Measurements from ENCODE around the gene SH3TC2. TPM values are rescaled to one million over a fixed set of nuclear protein-coding genes. Genes with fewer than 3 reads are reported as not detected.

Gene SH3TC2
- total RNA-seq, 4 donors from 2014 or later = 0.10 to 0.41 (median 0.20) TPM; not detected in 1

- in situ Hi-C loops (cut with MboI; ENCODE audit: low sequenced_read_pairs in 4 of 4) = loop anchor here in 3 of 4 donors (25.0 kb wide), 1 partner anchor 607 kb away; no protein-coding TSS in a partner anchor
- Histone ChIP-seq H3K36me3 (no peaks in the 10 kb centered on the region), H3K9me3 (no peaks in the 10 kb centered on the region), H3K4me1 (peaks cover 0 to 3% of the 10 kb centered on the region in 2 donors), H3K27ac (no peak overlapping the region), H3K27me3 (no peaks in the 10 kb centered on the region), H3K4me3 (no peak overlapping the region)
- TF ChIP-seq CTCF (IDR thresholded peaks at IDR 0.05 in 4 of 5, conservative IDR thresholded peaks at IDR 0.05 in 1 of 5) (no peak), POLR2A (IDR thresholded peaks at IDR 0.05) (no peak)
- intact Hi-C loops (cut with DNase I; ENCODE audit: low total_unique reads) = no loop called here
- ATAC-seq = no peak
- no peak for DNase-seq
Observed at GRCh38 chr5:149044453-149045088, 18.3 kb downstream of the SH3TC2 start.

GRCh38 chr5:149043641-149044040, 19.2 kb downstream of the SH3TC2 start:
- no peak overlapping the region for H3K4me3 ChIP-seq

DNA sequence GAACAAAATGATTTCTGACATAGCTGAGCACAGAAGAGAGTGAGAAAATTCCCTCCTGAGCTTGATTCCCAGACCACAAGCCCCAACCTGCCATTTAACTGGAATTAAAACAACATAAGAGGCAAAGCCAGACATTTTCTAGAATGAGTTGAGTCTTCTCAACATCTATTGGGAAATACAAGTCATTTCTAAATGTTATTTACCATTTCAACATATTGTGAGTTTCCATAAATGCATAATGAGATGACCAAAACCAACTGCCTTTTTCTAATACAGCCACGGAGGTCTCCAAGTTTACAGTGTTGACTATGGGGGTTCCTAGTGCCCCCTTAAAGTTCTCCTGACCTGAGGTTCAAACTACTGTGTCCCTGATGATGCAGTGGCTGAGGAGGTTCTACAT, 20.0 kb downstream of the SH3TC2 start:
- intact Hi-C loops (cut with DNase I; ENCODE audit: low total_unique reads) = no loop called here
- TF ChIP-seq POLR2A (IDR thresholded peaks at IDR 0.05) = no peak
- TF ChIP-seq CTCF (IDR thresholded peaks at IDR 0.05 in 4 of 5, conservative IDR thresholded peaks at IDR 0.05 in 1 of 5) = no peak
- Histone ChIP-seq H3K27me3 (no peaks in the 10 kb centered on the region), H3K36me3 (no peaks in the 10 kb centered on the region), H3K27ac (no peak overlapping the region), H3K4me3 (no peak overlapping the region), H3K4me1 (peaks cover 0 to 12% of the 10 kb centered on the region in 2 donors), H3K9me3 (no peaks in the 10 kb centered on the region)
- in situ Hi-C loops (cut with MboI; ENCODE audit: low sequenced_read_pairs in 4 of 4) = loop anchor here in 3 of 4 donors (25.0 kb wide), 1 partner anchor 606 kb away; no protein-coding TSS in a partner anchor
- no peak for DNase-seq
- no peak for ATAC-seq

More at GRCh38 chr5:149043641-149044040, 19.2 kb downstream of the SH3TC2 start:
- intact Hi-C loops (cut with DNase I; ENCODE audit: low total_unique reads) (no loop called here), in situ Hi-C loops (cut with MboI; ENCODE audit: low sequenced_read_pairs in 4 of 4) (loop anchor here in 3 of 4 donors (25.0 kb wide), 1 partner anchor 606 kb away; no protein-coding TSS in a partner anchor)
- H3K27ac ChIP-seq = no peak overlapping the region
- no peak for TF ChIP-seq POLR2A (IDR thresholded peaks at IDR 0.05)
- TF ChIP-seq CTCF (IDR thresholded peaks at IDR 0.05 in 4 of 5, conservative IDR thresholded peaks at IDR 0.05 in 1 of 5) = no peak
- no peak for ATAC-seq
- DNase-seq = no peak
- no peaks in the 10 kb centered on the region for H3K9me3 ChIP-seq
- peaks cover 0 to 10% of the 10 kb centered on the region in 2 donors for H3K4me1 ChIP-seq
- no peaks in the 10 kb centered on the region for H3K36me3 ChIP-seq
- H3K27me3 ChIP-seq = no peaks in the 10 kb centered on the region

DNA sequence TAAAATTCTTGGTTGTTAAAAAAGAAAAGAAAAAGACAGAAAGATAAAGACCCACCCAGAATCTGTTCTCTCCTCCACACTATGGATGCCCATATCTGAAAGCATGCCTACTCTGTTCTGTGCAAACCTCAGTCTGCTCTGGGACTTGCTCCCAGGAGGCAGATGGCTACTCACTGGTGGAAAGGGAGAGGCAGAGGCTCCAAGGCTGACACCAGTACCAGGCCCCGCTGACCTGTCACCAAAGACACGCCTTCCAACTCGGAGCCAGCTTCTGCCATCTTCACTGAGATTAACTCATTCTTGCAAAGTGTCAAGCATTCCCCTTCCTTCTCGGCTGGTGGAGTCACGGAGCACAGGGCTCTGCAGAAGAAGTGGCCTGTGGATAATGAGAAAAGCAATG, 21.6 kb downstream of the SH3TC2 start:
- Histone ChIP-seq H3K4me3 (no peak overlapping the region), H3K4me1 (peaks cover 0 to 12% of the 10 kb centered on the region in 2 donors), H3K9me3 (no peaks in the 10 kb centered on the region), H3K27ac (peak overlapping the region in 1 of 4 donors; percentile 44), H3K27me3 (no peaks in the 10 kb centered on the region), H3K36me3 (no peaks in the 10 kb centered on the region)
- DNase-seq (no peak), ATAC-seq (no peak)
- TF ChIP-seq CTCF (IDR thresholded peaks at IDR 0.05 in 4 of 5, conservative IDR thresholded peaks at IDR 0.05 in 1 of 5) = no peak
- TF ChIP-seq POLR2A (IDR thresholded peaks at IDR 0.05) = no peak
- in situ Hi-C loops (cut with MboI; ENCODE audit: low sequenced_read_pairs in 4 of 4) (loop anchor here in 3 of 4 donors (25.0 kb wide), 1 partner anchor 604 kb away; no protein-coding TSS in a partner anchor), intact Hi-C loops (cut with DNase I; ENCODE audit: low total_unique reads) (no loop called here)
